ENCODE measurements around the gene CEP97. TPM values are rescaled to one million over a fixed set of nuclear protein-coding genes. Genes with fewer than 3 reads are reported as not detected.
"Not testable (repeated sequence)": the region's sequence is repeated elsewhere in the genome, so short reads cannot be mapped to it uniquely, and the experiment has no call there.

CEP97 gene, protein sequence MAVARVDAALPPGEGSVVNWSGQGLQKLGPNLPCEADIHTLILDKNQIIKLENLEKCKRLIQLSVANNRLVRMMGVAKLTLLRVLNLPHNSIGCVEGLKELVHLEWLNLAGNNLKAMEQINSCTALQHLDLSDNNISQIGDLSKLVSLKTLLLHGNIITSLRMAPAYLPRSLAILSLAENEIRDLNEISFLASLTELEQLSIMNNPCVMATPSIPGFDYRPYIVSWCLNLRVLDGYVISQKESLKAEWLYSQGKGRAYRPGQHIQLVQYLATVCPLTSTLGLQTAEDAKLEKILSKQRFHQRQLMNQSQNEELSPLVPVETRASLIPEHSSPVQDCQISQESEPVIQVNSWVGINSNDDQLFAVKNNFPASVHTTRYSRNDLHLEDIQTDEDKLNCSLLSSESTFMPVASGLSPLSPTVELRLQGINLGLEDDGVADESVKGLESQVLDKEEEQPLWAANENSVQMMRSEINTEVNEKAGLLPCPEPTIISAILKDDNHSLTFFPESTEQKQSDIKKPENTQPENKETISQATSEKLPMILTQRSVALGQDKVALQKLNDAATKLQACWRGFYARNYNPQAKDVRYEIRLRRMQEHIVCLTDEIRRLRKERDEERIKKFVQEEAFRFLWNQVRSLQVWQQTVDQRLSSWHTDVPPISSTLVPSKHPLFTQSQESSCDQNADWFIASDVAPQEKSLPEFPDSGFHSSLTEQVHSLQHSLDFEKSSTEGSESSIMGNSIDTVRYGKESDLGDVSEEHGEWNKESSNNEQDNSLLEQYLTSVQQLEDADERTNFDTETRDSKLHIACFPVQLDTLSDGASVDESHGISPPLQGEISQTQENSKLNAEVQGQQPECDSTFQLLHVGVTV
- total RNA-seq = 10 to 100 TPM; 23.3 to 26.2 TPM

GRCh38 chr3:101724329-101725193 is at the start of gene CEP97:
CEP97 (plus strand) TSS chr3:101724614; CDS start chr3:101724677, 63 bp downstream.
- peak; percentile 97 for ATAC-seq
- H3K27me3 Mint-ChIP-seq (ENCODE audit: low read depth) = no peaks in the 10 kb centered on the region
- peak within 1 kb of the TSS; percentile 93 for H3K4me3 Mint-ChIP-seq
- peaks cover 48% of the 10 kb centered on the region for H3K4me1 Mint-ChIP-seq (ENCODE audit: low read depth)
- DNase-seq = peak; percentile 93
- H3K36me3 Mint-ChIP-seq (ENCODE audit: low read depth) = peaks cover 22% of the 10 kb centered on the region
- no peaks in the 10 kb centered on the region for H3K9me3 Mint-ChIP-seq (ENCODE audit: insufficient read depth)
- H3K27ac Mint-ChIP-seq = peak within 1 kb of the TSS; percentile 95
- POLR2A ChIA-PET = interaction anchor here (0.6 to 1.8 kb wide), 19 partner anchors 9 to 379 kb away, joined by 3 to 14 read pairs (median 3); partner anchors contain the start of genes NFKBIZ, NXPE3, PCNP and RPL24
- CTCF ChIA-PET = interaction anchor here (0.7 to 1.4 kb wide), 10 partner anchors 9 to 501 kb away, joined by 3 to 4 read pairs (median 4); partner anchors contain the start of genes RPL24 and ZBTB11

DNA sequence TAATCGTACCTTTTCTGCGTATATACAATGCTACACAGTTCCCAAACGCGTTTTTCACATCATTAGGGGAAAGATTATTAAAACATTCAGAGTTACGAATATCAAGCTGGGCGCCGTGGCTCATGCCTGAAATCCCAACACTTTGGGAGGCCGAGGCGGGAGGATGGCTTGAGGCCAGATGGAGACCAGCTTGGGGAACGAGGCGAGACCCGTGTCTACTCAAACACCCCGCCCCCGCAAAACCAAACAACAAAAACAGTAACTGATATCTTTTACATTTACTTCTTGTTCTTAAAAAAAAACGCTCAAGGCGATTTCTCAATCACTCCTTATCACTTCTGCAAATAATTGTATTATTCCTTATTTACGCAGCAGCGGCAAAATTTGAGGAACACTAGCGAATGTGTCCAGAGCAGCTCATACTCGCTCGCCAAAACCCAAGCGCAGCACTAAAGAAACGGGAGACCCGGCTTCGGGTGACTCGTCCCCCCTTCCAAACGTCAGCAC is 48.7 kb upstream of the CEP97 start:
- Mint-ChIP-seq H3K9me3 (ENCODE audit: insufficient read depth) (no peaks in the 10 kb centered on the region), H3K4me1 (ENCODE audit: low read depth) (peaks cover 44% of the 10 kb centered on the region), H3K27ac (peak overlapping the region; percentile 95), H3K36me3 (ENCODE audit: low read depth) (peaks cover 54% of the 10 kb centered on the region), H3K27me3 (ENCODE audit: low read depth) (no peaks in the 10 kb centered on the region), H3K4me3 (peak overlapping the region; percentile 95)
- ChIA-PET CTCF (interaction anchor here (1.0 to 3.8 kb wide), 6 partner anchors 10 to 101 kb away, joined by 3 to 28 read pairs (median 5); partner anchors contain the start of genes PCNP and RPL24), POLR2A (interaction anchor here (0.8 to 4.1 kb wide), 9 partner anchors 10 to 114 kb away, joined by 3 to 56 read pairs (median 5); partner anchors contain the start of genes CEP97, PCNP and RPL24)
- ATAC-seq (no peak), DNase-seq (peak; percentile 37)

DNA sequence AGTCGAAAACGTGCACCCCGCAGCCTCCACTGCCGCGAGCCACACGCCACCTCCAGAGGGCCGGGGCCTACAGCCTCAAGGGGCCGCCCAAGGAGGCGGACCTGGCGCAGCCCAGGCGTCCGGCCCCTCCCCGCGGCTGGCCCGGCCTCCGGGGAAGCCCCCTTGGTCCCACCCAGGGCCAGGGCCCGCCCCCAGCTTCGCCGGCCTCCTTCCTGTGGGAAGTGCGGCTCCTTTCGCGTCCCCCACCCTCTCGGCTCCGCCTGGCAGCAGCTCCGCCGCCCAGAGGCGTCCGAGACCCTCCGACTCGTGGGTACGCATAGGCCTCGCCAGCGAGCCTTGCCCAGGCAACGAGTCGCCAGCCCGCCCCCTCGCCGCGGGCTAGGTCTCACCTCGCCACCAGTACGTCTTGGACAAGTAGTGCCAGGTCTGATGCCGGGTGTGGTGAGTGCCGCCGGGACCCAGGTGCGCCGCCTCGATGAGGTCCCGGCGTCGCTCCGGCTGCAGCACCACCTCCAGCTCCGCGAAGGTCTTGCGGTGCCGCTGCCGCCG is 48.1 kb upstream of the CEP97 start:
- POLR2A ChIA-PET = interaction anchor here (0.6 to 4.1 kb wide), 12 partner anchors 8 to 943 kb away, joined by 3 to 56 read pairs (median 4); partner anchors contain the start of genes CEP97, PCNP and RPL24

GRCh38 chr3:101676765-101677435 is 47.5 kb upstream of the CEP97 start, which contains the start of gene ZBTB11:
ZBTB11 (minus strand) TSS chr3:101677132; CDS start chr3:101676914, 218 bp downstream.
- Mint-ChIP-seq H3K4me3 (peak within 1 kb of the TSS; percentile 95), H3K4me1 (ENCODE audit: low read depth) (peaks cover 50% of the 10 kb centered on the region), H3K9me3 (ENCODE audit: insufficient read depth) (no peaks in the 10 kb centered on the region), H3K36me3 (ENCODE audit: low read depth) (peaks cover 56% of the 10 kb centered on the region), H3K27me3 (ENCODE audit: low read depth) (no peaks in the 10 kb centered on the region), H3K27ac (peak within 1 kb of the TSS; percentile 95)
- DNase-seq = peak; percentile 100
- ATAC-seq = peak; percentile 76
- ChIA-PET CTCF (interaction anchor here (0.5 to 3.8 kb wide), 10 partner anchors 8 to 102 kb away, joined by 3 to 28 read pairs (median 3); partner anchors contain the start of genes CEP97, PCNP and RPL24), POLR2A (interaction anchor here (0.6 to 4.1 kb wide), 10 partner anchors 9 to 943 kb away, joined by 3 to 56 read pairs (median 5); partner anchors contain the start of genes CEP97, NFKBIZ, PCNP and RPL24)

More for the DNA sequence above, 48.1 kb upstream of the CEP97 start:
- CTCF ChIA-PET = interaction anchor here (0.5 to 3.8 kb wide), 10 partner anchors 9 to 101 kb away, joined by 3 to 28 read pairs (median 3); partner anchors contain the start of genes CEP97, PCNP and RPL24
- ATAC-seq (peak; percentile 89), DNase-seq (peak; percentile 94)
- no peaks in the 10 kb centered on the region for H3K27me3 Mint-ChIP-seq (ENCODE audit: low read depth)
- H3K4me1 Mint-ChIP-seq (ENCODE audit: low read depth) = peaks cover 47% of the 10 kb centered on the region
- H3K36me3 Mint-ChIP-seq (ENCODE audit: low read depth) = peaks cover 55% of the 10 kb centered on the region
- no peaks in the 10 kb centered on the region for H3K9me3 Mint-ChIP-seq (ENCODE audit: insufficient read depth)
- peak overlapping the region; percentile 95 for H3K27ac Mint-ChIP-seq
- peak overlapping the region; percentile 95 for H3K4me3 Mint-ChIP-seq

- peaks cover 52% of the 10 kb centered on the region for H3K4me1 Mint-ChIP-seq (ENCODE audit: low read depth)
- POLR2A ChIA-PET = interaction anchor here (0.6 to 4.1 kb wide), 7 partner anchors 8 to 969 kb away, joined by 3 to 56 read pairs (median 9); partner anchors contain the start of genes CEP97, NFKBIZ, PCNP and RPL24
Measured at GRCh38 chr3:101677436-101678286, 46.8 kb upstream of the CEP97 start.

DNA sequence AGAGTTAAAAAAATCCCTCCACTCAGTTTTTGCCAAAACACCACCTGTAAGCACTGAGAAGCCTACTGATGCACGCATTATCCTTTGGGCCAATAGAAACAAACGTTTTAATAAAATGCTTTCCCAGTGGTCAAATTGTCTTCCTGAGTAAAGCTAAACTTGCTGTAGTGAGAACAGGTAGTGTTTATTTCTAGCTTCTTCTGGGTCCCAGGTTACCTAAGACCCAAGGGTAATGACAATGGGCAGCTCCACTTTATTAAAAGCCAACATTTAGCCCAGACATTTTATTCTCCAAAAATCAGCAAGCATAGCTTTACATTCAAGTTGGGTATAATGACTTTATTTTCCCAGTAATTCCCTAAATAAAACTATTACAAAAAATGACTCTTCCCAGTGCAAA is 45.6 kb upstream of the CEP97 start:
- H3K9me3 Mint-ChIP-seq (ENCODE audit: insufficient read depth); DNase-seq; H3K27me3 Mint-ChIP-seq (ENCODE audit: low read depth); ATAC-seq; H3K4me3 Mint-ChIP-seq; H3K27ac Mint-ChIP-seq: not testable (repeated sequence)
- Mint-ChIP-seq H3K36me3 (ENCODE audit: low read depth) (peaks cover 58% of the 10 kb centered on the region), H3K4me1 (ENCODE audit: low read depth) (peaks cover 49% of the 10 kb centered on the region)
- ChIA-PET POLR2A (interaction anchor here (0.6 to 4.1 kb wide), 2 partner anchors 10 to 105 kb away, joined by 3 to 27 read pairs; partner anchors contain the start of gene PCNP), CTCF (interaction anchor here (0.6 kb wide), 1 partner anchor 1037 kb away, joined by 3 read pairs; no protein-coding TSS in a partner anchor)

More at GRCh38 chr3:101677436-101678286, 46.8 kb upstream of the CEP97 start:
- no peak for DNase-seq
- peak overlapping the region; percentile 95 for H3K27ac Mint-ChIP-seq
- CTCF ChIA-PET = interaction anchor here (1.1 to 3.8 kb wide), 3 partner anchors 8 to 103 kb away, joined by 3 to 28 read pairs (median 28); partner anchors contain the start of genes PCNP and RPL24
- no peaks in the 10 kb centered on the region for H3K9me3 Mint-ChIP-seq (ENCODE audit: insufficient read depth)
- peaks cover 59% of the 10 kb centered on the region for H3K36me3 Mint-ChIP-seq (ENCODE audit: low read depth)
- no peaks in the 10 kb centered on the region for H3K27me3 Mint-ChIP-seq (ENCODE audit: low read depth)
- H3K4me3 Mint-ChIP-seq = peak overlapping the region; percentile 95
- ATAC-seq = no peak

DNA sequence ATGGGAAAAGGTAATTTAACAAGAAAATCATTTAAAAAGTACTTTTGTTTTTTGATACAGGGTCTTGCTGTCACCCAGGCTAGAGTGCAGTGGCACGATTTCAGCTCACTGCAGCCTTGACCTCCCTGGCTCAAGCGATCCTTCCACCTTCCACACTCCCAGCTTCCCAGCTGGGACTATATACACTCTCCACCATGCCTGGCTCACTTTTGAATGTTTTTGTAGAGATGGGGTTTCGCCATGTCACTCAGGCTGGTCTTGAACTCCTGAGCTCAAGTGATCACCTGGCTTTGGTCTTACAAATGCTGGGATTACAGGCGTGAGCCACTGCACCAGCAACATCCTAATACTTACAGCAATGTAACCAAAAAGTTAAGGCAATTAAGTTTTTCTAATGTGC is 43.9 kb upstream of the CEP97 start:
- H3K27me3 Mint-ChIP-seq (ENCODE audit: low read depth) = no peaks in the 10 kb centered on the region
- no peak overlapping the region for H3K4me3 Mint-ChIP-seq
- ChIA-PET POLR2A (no interaction called here), CTCF (interaction anchor here (1.0 kb wide), 1 partner anchor 107 kb away, joined by 3 read pairs; the partner anchor contains the start of gene PCNP)
- H3K4me1 Mint-ChIP-seq (ENCODE audit: low read depth) = peaks cover 43% of the 10 kb centered on the region
- DNase-seq (no peak), ATAC-seq (no peak)
- peaks cover 64% of the 10 kb centered on the region for H3K36me3 Mint-ChIP-seq (ENCODE audit: low read depth)
- H3K9me3 Mint-ChIP-seq (ENCODE audit: insufficient read depth) = no peaks in the 10 kb centered on the region
- no peak overlapping the region for H3K27ac Mint-ChIP-seq

DNA sequence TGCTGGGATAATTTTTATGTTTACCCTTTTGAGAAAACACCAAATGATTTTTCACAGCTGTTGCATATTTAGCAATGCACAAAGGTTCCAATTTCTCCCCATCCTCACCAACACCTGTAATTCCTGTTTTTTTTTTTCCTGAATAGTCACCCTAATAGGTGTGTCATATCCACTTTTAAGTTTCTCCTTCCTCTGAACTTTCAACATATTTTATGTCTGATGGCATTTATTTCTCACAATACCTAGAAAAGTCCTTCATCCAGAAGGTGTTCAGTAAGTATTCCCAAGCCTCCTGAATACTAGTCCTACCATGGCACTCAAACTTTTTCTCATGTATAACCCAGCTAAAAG is 39.4 kb upstream of the CEP97 start:
- Mint-ChIP-seq H3K9me3 (ENCODE audit: insufficient read depth) (no peaks in the 10 kb centered on the region), H3K36me3 (ENCODE audit: low read depth) (peaks cover 51% of the 10 kb centered on the region)
- no peak for ATAC-seq

More for the DNA sequence above, 39.4 kb upstream of the CEP97 start:
- CTCF ChIA-PET = interaction anchor here (1.0 to 3.4 kb wide), 7 partner anchors 8 to 112 kb away, joined by 3 to 28 read pairs (median 5); partner anchors contain the start of genes CEP97, PCNP and ZBTB11
- DNase-seq = no peak
- H3K27ac Mint-ChIP-seq = peak overlapping the region; percentile 97
- H3K4me3 Mint-ChIP-seq = peak overlapping the region; percentile 97
- POLR2A ChIA-PET = interaction anchor here (0.5 to 3.7 kb wide), 7 partner anchors 8 to 399 kb away, joined by 3 to 56 read pairs (median 3); partner anchors contain the start of genes CEP97, PCNP and ZBTB11
- H3K27me3 Mint-ChIP-seq (ENCODE audit: low read depth) = no peaks in the 10 kb centered on the region
- H3K4me1 Mint-ChIP-seq (ENCODE audit: low read depth) = peaks cover 39% of the 10 kb centered on the region
